HepG2 (cell line): ENCODE results near the gene RABGEF1. TPM values are rescaled to one million over a fixed set of nuclear protein-coding genes. Genes with fewer than 3 reads are reported as not detected.

Experiments used
- CBX1 ChIP-seq: IDR thresholded peaks from one replicate; pipeline ENCODE4 v1.6.1; 2016; ENCODE audit warnings: antibody characterized with exemption, low read depth
- GPN1 ChIP-seq: sonication (generic); formaldehyde crosslinking; IDR thresholded peaks from 2 replicates; pipeline ENCODE4 v1.5.1; 2020; ENCODE audit warnings: missing genetic modification reagents, borderline replicate concordance
- GTF3A ChIP-seq: sonication (generic); formaldehyde crosslinking; conservative IDR thresholded peaks from 2 replicates; pipeline ENCODE4 v1.4.0; 2020; ENCODE audit warnings: mild to moderate bottlenecking, missing genetic modification reagents
- HDAC1 ChIP-seq: sonication (generic); formaldehyde crosslinking; IDR thresholded peaks from 2 replicates; pipeline ENCODE4 v1.5.1; 2020; ENCODE audit warnings: mild to moderate bottlenecking, missing genetic modification reagents
- SRY ChIP-seq: sonication (generic); formaldehyde crosslinking; IDR thresholded peaks from 2 replicates; pipeline ENCODE4 v1.8.0; 2022; ENCODE audit warnings: mild to moderate bottlenecking, missing genetic modification reagents
- TEAD3 ChIP-seq: optimal IDR thresholded peaks from 2 replicates; pipeline ENCODE3; 2016; ENCODE audit warnings: borderline replicate concordance
- TMF1 ChIP-seq: sonication (generic); formaldehyde crosslinking; IDR thresholded peaks from 2 replicates; pipeline ENCODE4 v1.8.1; 2022; ENCODE audit warnings: low read depth, missing genetic modification reagents
- ZNF142 ChIP-seq: sonication (generic); formaldehyde crosslinking; IDR thresholded peaks from 2 replicates; pipeline ENCODE4 v1.4.0; 2020; ENCODE audit warnings: missing genetic modification reagents
- ZNF615 ChIP-seq: sonication (generic); formaldehyde crosslinking; IDR thresholded peaks from 2 replicates; pipeline ENCODE4 v1.5.0; 2020; ENCODE audit warnings: mild to moderate bottlenecking, missing genetic modification reagents, borderline replicate concordance
- ZNF704 ChIP-seq: sonication (generic); formaldehyde crosslinking; IDR thresholded peaks from 2 replicates; pipeline ENCODE4 v1.8.1; 2023; ENCODE audit warnings: mild to moderate bottlenecking, inconsistent platforms, moderate library complexity, missing genetic modification reagents, borderline replicate concordance
- ZNF800 ChIP-seq: sonication (generic); formaldehyde crosslinking; IDR thresholded peaks from 2 replicates; pipeline ENCODE4 v1.4.0; 2020; ENCODE audit warnings: missing genetic modification reagents
- ZSCAN21 ChIP-seq: sonication (generic); formaldehyde crosslinking; IDR thresholded peaks from 2 replicates; pipeline ENCODE4 v1.8.0; 2022; ENCODE audit warnings: mild to moderate bottlenecking, missing genetic modification reagents, moderate library complexity, borderline replicate concordance
- polyA plus RNA-seq, 8 experiments: library from polyadenylated mRNA; depleted of rRNA in 3 of 8; stranded (reverse) in 7 of 8; unstranded in 1 of 8; fragments of >200 nt; fragmentation: Illumina TruSeq in 4 of 8; extraction: Trizol in 4 of 8; gene quantifications; 2 replicates each; pipeline versions ENCODE4 v1.2.1 to v1.2.3, GENCODE V29; 2011 to 2016; ENCODE audit warnings: low read depth in 4 of 8, missing spikeins in 1 of 8, mixed read lengths in 1 of 8; ENCODE audit not compliant: insufficient read depth in 1 of 8
- total RNA-seq, 5 experiments: library from RNA; depleted of rRNA; stranded (reverse); fragments of >200 nt; fragmentation: Illumina TruSeq; extraction: Trizol; gene quantifications; 2 replicates each; pipeline ENCODE4 v1.2.3, GENCODE V29; 2016; ENCODE audit warnings: low read depth in 1 of 5
- TF ChIP-seq, protein P1 (sequence below): sonication (generic); formaldehyde crosslinking; IDR thresholded peaks from 2 replicates; pipeline ENCODE4 v1.4.0; 2020; ENCODE audit warnings: missing genetic modification reagents
- TF ChIP-seq, protein P2 (sequence below): sonication (generic); formaldehyde crosslinking; IDR thresholded peaks from 2 replicates; pipeline ENCODE4 v1.5.1; 2020; ENCODE audit warnings: mild to moderate bottlenecking, missing genetic modification reagents, moderate library complexity

The RABGEF1 gene
- total and polyA plus RNA-seq, 2 of the 13 experiments (the other 11 are each of a cell fraction or from before 2014, with no cell fraction given) = 22.7 to 35.3 TPM

- TF ChIP-seq, protein P1, sequence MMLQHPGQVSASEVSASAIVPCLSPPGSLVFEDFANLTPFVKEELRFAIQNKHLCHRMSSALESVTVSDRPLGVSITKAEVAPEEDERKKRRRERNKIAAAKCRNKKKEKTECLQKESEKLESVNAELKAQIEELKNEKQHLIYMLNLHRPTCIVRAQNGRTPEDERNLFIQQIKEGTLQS (CRISPR knock-in tag) = peak; percentile 74; the same call in 1 of the 2 replicates
- TF ChIP-seq ZNF615 (CRISPR knock-in tag) = 0 out of 2 replicates have a peak, but pooled peaks have one; percentile 59
- 0 out of 2 replicates have a peak, but pooled peaks have one; percentile 53 for TF ChIP-seq ZNF800 (CRISPR knock-in tag)
- TF ChIP-seq CBX1 = peak; percentile 85
- TF ChIP-seq, protein P2, sequence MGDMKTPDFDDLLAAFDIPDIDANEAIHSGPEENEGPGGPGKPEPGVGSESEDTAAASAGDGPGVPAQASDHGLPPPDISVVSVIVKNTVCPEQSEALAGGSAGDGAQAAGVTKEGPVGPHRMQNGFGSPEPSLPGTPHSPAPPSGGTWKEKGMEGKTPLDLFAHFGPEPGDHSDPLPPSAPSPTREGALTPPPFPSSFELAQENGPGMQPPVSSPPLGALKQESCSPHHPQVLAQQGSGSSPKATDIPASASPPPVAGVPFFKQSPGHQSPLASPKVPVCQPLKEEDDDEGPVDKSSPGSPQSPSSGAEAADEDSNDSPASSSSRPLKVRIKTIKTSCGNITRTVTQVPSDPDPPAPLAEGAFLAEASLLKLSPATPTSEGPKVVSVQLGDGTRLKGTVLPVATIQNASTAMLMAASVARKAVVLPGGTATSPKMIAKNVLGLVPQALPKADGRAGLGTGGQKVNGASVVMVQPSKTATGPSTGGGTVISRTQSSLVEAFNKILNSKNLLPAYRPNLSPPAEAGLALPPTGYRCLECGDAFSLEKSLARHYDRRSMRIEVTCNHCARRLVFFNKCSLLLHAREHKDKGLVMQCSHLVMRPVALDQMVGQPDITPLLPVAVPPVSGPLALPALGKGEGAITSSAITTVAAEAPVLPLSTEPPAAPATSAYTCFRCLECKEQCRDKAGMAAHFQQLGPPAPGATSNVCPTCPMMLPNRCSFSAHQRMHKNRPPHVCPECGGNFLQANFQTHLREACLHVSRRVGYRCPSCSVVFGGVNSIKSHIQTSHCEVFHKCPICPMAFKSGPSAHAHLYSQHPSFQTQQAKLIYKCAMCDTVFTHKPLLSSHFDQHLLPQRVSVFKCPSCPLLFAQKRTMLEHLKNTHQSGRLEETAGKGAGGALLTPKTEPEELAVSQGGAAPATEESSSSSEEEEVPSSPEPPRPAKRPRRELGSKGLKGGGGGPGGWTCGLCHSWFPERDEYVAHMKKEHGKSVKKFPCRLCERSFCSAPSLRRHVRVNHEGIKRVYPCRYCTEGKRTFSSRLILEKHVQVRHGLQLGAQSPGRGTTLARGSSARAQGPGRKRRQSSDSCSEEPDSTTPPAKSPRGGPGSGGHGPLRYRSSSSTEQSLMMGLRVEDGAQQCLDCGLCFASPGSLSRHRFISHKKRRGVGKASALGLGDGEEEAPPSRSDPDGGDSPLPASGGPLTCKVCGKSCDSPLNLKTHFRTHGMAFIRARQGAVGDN (CRISPR knock-in tag) = peak; percentile 87
- peak; percentile 61; the same call in 1 of the 2 replicates for TF ChIP-seq ZSCAN21
- peak; percentile 80 for TF ChIP-seq ZNF142 (CRISPR knock-in tag)
- no peak for TF ChIP-seq TMF1 (CRISPR knock-in tag)
- TF ChIP-seq GPN1 = no peak
- TF ChIP-seq HDAC1 (CRISPR knock-in tag) = peak; percentile 85
- TF ChIP-seq GTF3A (CRISPR knock-in tag) = no peak
- no peak; the same call in 1 of the 2 replicates for TF ChIP-seq SRY
- no peak for TF ChIP-seq ZNF704 (CRISPR knock-in tag)
- peak; percentile 68 for TF ChIP-seq TEAD3 (CRISPR knock-in tag)
Measured at GRCh38 chr7:66844552-66845378, 104.2 kb downstream of the RABGEF1 start (continued).
